HTERT RPE-1 (cell line): ENCODE measurements around the gene LYPD3.

ENCODE experiments used
- in situ Hi-C: fragments of 300-500 bp; cut with MboI; formaldehyde crosslinking; loops from 4 replicates; pipeline ENCODE4 v1.14.3; 2020; ENCODE audit warnings: low sequenced_read_pairs

The LYPD3 gene

GRCh38 chr19:43486412-43486811 is 21.0 kb upstream of the LYPD3 start:
- in situ Hi-C loops, result no loop called here

GRCh38 chr19:43485951-43486350 is 20.5 kb upstream of the LYPD3 start:
- in situ Hi-C loops, result no loop called here

- in situ Hi-C loops, result no loop called here
Measured at GRCh38 chr19:43483281-43483680, 17.9 kb upstream of the LYPD3 start.

- in situ Hi-C loops, result no loop called here
Measured at GRCh38 chr19:43482193-43482592, 16.8 kb upstream of the LYPD3 start.

GRCh38 chr19:43481701-43482100 is 16.3 kb upstream of the LYPD3 start:
- in situ Hi-C loops, result no loop called here

GRCh38 chr19:43480574-43480973 is 15.2 kb upstream of the LYPD3 start:
- in situ Hi-C loops, result no loop called here

GRCh38 chr19:43479961-43480561 is 14.7 kb upstream of the LYPD3 start:
- in situ Hi-C loops, result no loop called here

- in situ Hi-C loops, result no loop called here
Measured at GRCh38 chr19:43479226-43479625, 13.8 kb upstream of the LYPD3 start.

GRCh38 chr19:43478323-43478722 is 12.9 kb upstream of the LYPD3 start:
- in situ Hi-C loops, result no loop called here

- in situ Hi-C loops, result no loop called here
Measured at GRCh38 chr19:43476606-43477005, 11.2 kb upstream of the LYPD3 start.

- in situ Hi-C loops, result no loop called here
Measured at GRCh38 chr19:43474986-43475705, 9.7 kb upstream of the LYPD3 start.

- in situ Hi-C loops, result no loop called here
Measured at GRCh38 chr19:43474487-43474886, 9.1 kb upstream of the LYPD3 start.

- in situ Hi-C loops, result no loop called here
Measured at GRCh38 chr19:43471091-43471490, 5.7 kb upstream of the LYPD3 start.

- in situ Hi-C loops, result no loop called here
Measured at GRCh38 chr19:43470288-43470687, 4.9 kb upstream of the LYPD3 start.

- in situ Hi-C loops, result no loop called here
Measured at GRCh38 chr19:43469160-43469480, 3.7 kb upstream of the LYPD3 start.

GRCh38 chr19:43468354-43469159 is 3.1 kb upstream of the LYPD3 start:
- in situ Hi-C loops, result no loop called here

GRCh38 chr19:43467730-43468129 is 2.3 kb upstream of the LYPD3 start:
- in situ Hi-C loops, result no loop called here

GRCh38 chr19:43467276-43467675 is 1.9 kb upstream of the LYPD3 start:
- in situ Hi-C loops, result no loop called here

GRCh38 chr19:43466793-43467192 is 1.4 kb upstream of the LYPD3 start:
- in situ Hi-C loops, result no loop called here

GRCh38 chr19:43464134-43464775 is 1.2 kb downstream of the LYPD3 start:
- in situ Hi-C loops, result no loop called here

GRCh38 chr19:43463381-43464133 is 1.9 kb downstream of the LYPD3 start:
- in situ Hi-C loops, result no loop called here
